ENCODE data around the gene TTC22.
A peak's percentile ranks its signal among the peaks of the same experiment; 100 is the strongest.

The TTC22 gene

GRCh38 chr1:54809496-54810074 is 8.5 kb upstream of the TTC22 start:
- Histone ChIP-seq H4K8ac (ENCODE audit: low read depth, low read length) (no peak overlapping the region), H3K79me2 (ENCODE audit: control insufficient read depth, insufficient read depth, low read length, poor library complexity) (no peaks in the 10 kb centered on the region), H3K4me2 (ENCODE audit: low read length) (no peak overlapping the region), H3K23ac (ENCODE audit: low read length) (no peak overlapping the region), H3K79me1 (ENCODE audit: low read length) (no peaks in the 10 kb centered on the region), H3K4me1 (ENCODE audit: control insufficient read depth in 1 of 2, insufficient read depth in 2 of 2, low read length in 2 of 2) (no peaks in the 10 kb centered on the region), H3K27ac (ENCODE audit: low read depth, low read length) (no peak overlapping the region), H3K4me3 (ENCODE audit: low read depth, low read length) (no peak overlapping the region), H2BK120ac (ENCODE audit: insufficient read depth, low read length, poor library complexity) (no peak overlapping the region), H4K12ac (ENCODE audit: low read depth, low read length) (no peak overlapping the region), H3K36me3 (ENCODE audit: control insufficient read depth in 1 of 2, insufficient read depth in 2 of 2, low read length in 2 of 2) (no peaks in the 10 kb centered on the region), H2BK12ac (ENCODE audit: low read length) (no peak overlapping the region), H3K9me3 (ENCODE audit: insufficient read depth, low read depth, low read length) (no peaks in the 10 kb centered on the region), H3K14ac (ENCODE audit: low read length) (no peak overlapping the region), H4K91ac (ENCODE audit: low read depth, low read length) (no peak overlapping the region), H2AFZ (ENCODE audit: insufficient read depth, low read length, poor library complexity) (no peak overlapping the region), H2BK5ac (ENCODE audit: low read depth, low read length, poor library complexity) (no peak overlapping the region), H3K27me3 (ENCODE audit: insufficient read depth, low read length) (no peaks in the 10 kb centered on the region), H2AK5ac (ENCODE audit: low read length) (no peak overlapping the region), H3K9ac (ENCODE audit: low read length) (no peak overlapping the region), H3K4ac (ENCODE audit: low read depth, low read length) (no peak overlapping the region), H3K18ac (ENCODE audit: low read length) (no peak overlapping the region)
- DNase-seq, result no peak
- no CpG with 5 or more reads among the region's 3 CpGs for WGBS (ENCODE audit: extremely low coverage, insufficient coverage, insufficient read length)

- Histone ChIP-seq H4K12ac (ENCODE audit: low read depth, low read length) (no peak overlapping the region), H3K4me1 (ENCODE audit: control insufficient read depth in 1 of 2, insufficient read depth in 2 of 2, low read length in 2 of 2) (no peaks in the 10 kb centered on the region), H2BK120ac (ENCODE audit: insufficient read depth, low read length, poor library complexity) (no peak overlapping the region), H3K4ac (ENCODE audit: low read depth, low read length) (no peak overlapping the region), H3K9me3 (ENCODE audit: insufficient read depth, low read depth, low read length) (no peaks in the 10 kb centered on the region), H2BK5ac (ENCODE audit: low read depth, low read length, poor library complexity) (no peak overlapping the region), H3K79me2 (ENCODE audit: control insufficient read depth, insufficient read depth, low read length, poor library complexity) (no peaks in the 10 kb centered on the region), H4K91ac (ENCODE audit: low read depth, low read length) (no peak overlapping the region), H3K27me3 (ENCODE audit: insufficient read depth, low read length) (no peaks in the 10 kb centered on the region), H3K27ac (ENCODE audit: low read depth, low read length) (no peak overlapping the region), H3K18ac (ENCODE audit: low read length) (no peak overlapping the region), H4K8ac (ENCODE audit: low read depth, low read length) (no peak overlapping the region), H3K9ac (ENCODE audit: low read length) (no peak overlapping the region), H3K14ac (ENCODE audit: low read length) (no peak overlapping the region), H2AFZ (ENCODE audit: insufficient read depth, low read length, poor library complexity) (no peak overlapping the region), H2AK5ac (ENCODE audit: low read length) (no peak overlapping the region), H3K36me3 (ENCODE audit: control insufficient read depth in 1 of 2, insufficient read depth in 2 of 2, low read length in 2 of 2) (no peaks in the 10 kb centered on the region), H3K4me3 (ENCODE audit: low read depth, low read length) (no peak overlapping the region), H3K4me2 (ENCODE audit: low read length) (no peak overlapping the region), H3K23ac (ENCODE audit: low read length) (no peak overlapping the region), H2BK12ac (ENCODE audit: low read length) (no peak overlapping the region), H3K79me1 (ENCODE audit: low read length) (no peaks in the 10 kb centered on the region)
- DNase-seq, result peak in 1 of 2 donors; percentile 31
- no CpG with 5 or more reads among the region's 12 CpGs for WGBS (ENCODE audit: extremely low coverage, insufficient coverage, insufficient read length)
Measured at GRCh38 chr1:54808443-54809207, 7.5 kb upstream of the TTC22 start.

GRCh38 chr1:54807756-54808155 is 6.6 kb upstream of the TTC22 start:
- no peak overlapping the region for H3K27ac ChIP-seq (ENCODE audit: low read depth, low read length)
- no peak overlapping the region for H2BK120ac ChIP-seq (ENCODE audit: insufficient read depth, low read length, poor library complexity)
- H2BK12ac ChIP-seq (ENCODE audit: low read length), result no peak overlapping the region
- no peaks in the 10 kb centered on the region for H3K9me3 ChIP-seq (ENCODE audit: insufficient read depth, low read depth, low read length)
- no peaks in the 10 kb centered on the region for H3K36me3 ChIP-seq (ENCODE audit: control insufficient read depth in 1 of 2, insufficient read depth in 2 of 2, low read length in 2 of 2)
- no peak overlapping the region for H3K23ac ChIP-seq (ENCODE audit: low read length)
- no peak overlapping the region for H4K12ac ChIP-seq (ENCODE audit: low read depth, low read length)
- no peak overlapping the region for H2AK5ac ChIP-seq (ENCODE audit: low read length)
- no peak overlapping the region for H3K9ac ChIP-seq (ENCODE audit: low read length)
- no peaks in the 10 kb centered on the region for H3K79me1 ChIP-seq (ENCODE audit: low read length)
- no peak overlapping the region for H3K14ac ChIP-seq (ENCODE audit: low read length)
- H2AFZ ChIP-seq (ENCODE audit: insufficient read depth, low read length, poor library complexity), result no peak overlapping the region
- no peaks in the 10 kb centered on the region for H3K27me3 ChIP-seq (ENCODE audit: insufficient read depth, low read length)
- DNase-seq, result no peak
- H3K4me3 ChIP-seq (ENCODE audit: low read depth, low read length), result no peak overlapping the region
- H3K4me2 ChIP-seq (ENCODE audit: low read length), result no peak overlapping the region
- no peaks in the 10 kb centered on the region for H3K79me2 ChIP-seq (ENCODE audit: control insufficient read depth, insufficient read depth, low read length, poor library complexity)
- H2BK5ac ChIP-seq (ENCODE audit: low read depth, low read length, poor library complexity), result no peak overlapping the region
- H3K18ac ChIP-seq (ENCODE audit: low read length), result no peak overlapping the region
- H4K8ac ChIP-seq (ENCODE audit: low read depth, low read length), result no peak overlapping the region
- no peak overlapping the region for H3K4ac ChIP-seq (ENCODE audit: low read depth, low read length)
- WGBS (ENCODE audit: extremely low coverage, insufficient coverage, insufficient read length), result no CpG with 5 or more reads among the region's 7 CpGs
- no peaks in the 10 kb centered on the region for H3K4me1 ChIP-seq (ENCODE audit: control insufficient read depth in 1 of 2, insufficient read depth in 2 of 2, low read length in 2 of 2)
- no peak overlapping the region for H4K91ac ChIP-seq (ENCODE audit: low read depth, low read length)

DNA sequence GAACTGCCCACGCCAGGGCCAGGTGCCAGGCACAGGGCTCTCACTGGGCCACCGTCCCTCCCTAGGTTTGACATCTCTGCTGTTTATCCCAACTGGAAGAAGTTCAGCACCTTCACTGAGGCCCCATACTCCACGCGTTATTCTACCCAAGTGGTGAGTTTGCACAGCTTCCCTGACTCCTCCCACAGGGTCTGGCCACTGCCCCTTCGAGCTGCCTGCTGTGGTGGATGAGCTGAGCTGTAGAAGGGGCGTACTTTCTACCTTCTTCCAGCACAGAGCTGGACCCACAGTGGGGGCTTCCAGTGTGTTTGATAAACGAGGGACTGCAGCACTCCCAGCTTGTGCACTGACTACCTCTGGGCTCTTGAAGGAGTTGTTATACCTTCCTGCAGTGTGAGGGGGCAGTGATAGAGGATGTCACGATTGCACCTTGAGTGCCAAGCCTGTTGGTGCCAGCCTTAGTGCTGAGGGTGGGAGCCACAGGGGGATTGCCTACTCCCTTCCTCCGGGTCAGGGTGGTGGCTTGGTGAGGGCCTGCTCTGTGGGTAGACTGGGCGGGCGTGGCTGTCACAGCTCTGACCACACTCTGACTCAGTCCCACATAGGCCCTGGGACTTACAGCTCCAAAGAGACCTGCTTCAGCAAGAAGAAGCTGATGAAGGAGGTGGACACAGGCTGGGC is 5.9 kb upstream of the TTC22 start:
- H2AK5ac ChIP-seq (ENCODE audit: low read length), result no peak overlapping the region
- H3K27me3 ChIP-seq (ENCODE audit: insufficient read depth, low read length), result no peaks in the 10 kb centered on the region
- no peak overlapping the region for H4K8ac ChIP-seq (ENCODE audit: low read depth, low read length)
- no peak overlapping the region for H2AFZ ChIP-seq (ENCODE audit: insufficient read depth, low read length, poor library complexity)
- no peak overlapping the region for H4K12ac ChIP-seq (ENCODE audit: low read depth, low read length)
- no peak overlapping the region for H3K18ac ChIP-seq (ENCODE audit: low read length)
- no peaks in the 10 kb centered on the region for H3K79me1 ChIP-seq (ENCODE audit: low read length)
- no peak overlapping the region for H3K4me2 ChIP-seq (ENCODE audit: low read length)
- no peak overlapping the region for H3K23ac ChIP-seq (ENCODE audit: low read length)
- DNase-seq, result no peak
- no peak overlapping the region for H3K4ac ChIP-seq (ENCODE audit: low read depth, low read length)
- no peaks in the 10 kb centered on the region for H3K4me1 ChIP-seq (ENCODE audit: control insufficient read depth in 1 of 2, insufficient read depth in 2 of 2, low read length in 2 of 2)
- no peak overlapping the region for H3K9ac ChIP-seq (ENCODE audit: low read length)
- H3K27ac ChIP-seq (ENCODE audit: low read depth, low read length), result no peak overlapping the region
- H2BK5ac ChIP-seq (ENCODE audit: low read depth, low read length, poor library complexity), result no peak overlapping the region
- H4K91ac ChIP-seq (ENCODE audit: low read depth, low read length), result no peak overlapping the region
- no peak overlapping the region for H2BK12ac ChIP-seq (ENCODE audit: low read length)
- no peak overlapping the region for H3K4me3 ChIP-seq (ENCODE audit: low read depth, low read length)
- WGBS (ENCODE audit: extremely low coverage, insufficient coverage, insufficient read length), result no CpG with 5 or more reads among the region's 11 CpGs
- H3K14ac ChIP-seq (ENCODE audit: low read length), result no peak overlapping the region
- no peaks in the 10 kb centered on the region for H3K36me3 ChIP-seq (ENCODE audit: control insufficient read depth in 1 of 2, insufficient read depth in 2 of 2, low read length in 2 of 2)
- H2BK120ac ChIP-seq (ENCODE audit: insufficient read depth, low read length, poor library complexity), result no peak overlapping the region
- H3K9me3 ChIP-seq (ENCODE audit: insufficient read depth, low read depth, low read length), result no peaks in the 10 kb centered on the region
- H3K79me2 ChIP-seq (ENCODE audit: control insufficient read depth, insufficient read depth, low read length, poor library complexity), result no peaks in the 10 kb centered on the region
